H7 (cell line): ENCODE data around the gene FAM53B. TPM values are rescaled to one million over a fixed set of nuclear protein-coding genes. Genes with fewer than 3 reads are reported as not detected.

Source experiments
- DNase-seq: peaks from one replicate; pipeline ENCODE4 v3.0.0; 2012
- H3K27me3 ChIP-seq: 2 replicates; pipeline ENCODE4 v1.6.0; 2011; ENCODE audit warnings: mild to moderate bottlenecking, low read length; ENCODE audit not compliant: control insufficient read depth, insufficient read depth
- H3K36me3 ChIP-seq: replicated peaks from 2 replicates; pipeline ENCODE4 v1.5.1; 2011; ENCODE audit warnings: low read length; ENCODE audit not compliant: control insufficient read depth, insufficient read depth
- H3K4me3 ChIP-seq: 2 replicates; pipeline ENCODE4 v1.5.1; 2011; ENCODE audit warnings: low read depth, mild to moderate bottlenecking, control low read depth, low read length, moderate library complexity; ENCODE audit not compliant: insufficient read depth
- total RNA-seq: library from RNA; depleted of rRNA; stranded (reverse); fragments of >200 nt; shearing (Covaris generic); gene quantifications from 2 replicates; pipeline ENCODE4 v1.2.3, GENCODE V29; 2014

The FAM53B gene
- total RNA-seq, 1 experiment from 2014 or later, result 37.4 TPM

DNA sequence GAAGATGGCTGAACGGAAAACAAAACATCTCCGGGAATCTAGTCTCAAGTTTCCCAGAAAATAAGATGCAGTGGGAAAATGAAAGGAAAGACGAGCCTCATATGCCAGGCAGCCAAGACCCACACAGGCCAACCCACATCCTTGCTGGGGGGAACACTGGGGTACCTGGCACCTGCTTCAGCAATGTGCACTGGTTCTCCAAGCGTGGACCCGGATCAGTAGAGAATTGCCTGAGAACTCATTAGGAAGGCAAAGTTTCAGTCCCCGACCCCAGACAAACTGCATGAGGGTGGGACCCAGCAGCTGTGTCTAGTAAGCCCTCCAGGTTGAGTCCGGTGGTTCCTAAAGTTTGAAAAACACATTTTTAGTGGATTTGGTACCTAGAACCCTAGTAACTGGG is 18.4 kb downstream of the FAM53B start:
- no peak for DNase-seq
- H3K36me3 ChIP-seq, result no peaks in the 10 kb centered on the region
- H3K27me3 ChIP-seq, result no peaks in the 10 kb centered on the region
- no peak overlapping the region for H3K4me3 ChIP-seq

DNA sequence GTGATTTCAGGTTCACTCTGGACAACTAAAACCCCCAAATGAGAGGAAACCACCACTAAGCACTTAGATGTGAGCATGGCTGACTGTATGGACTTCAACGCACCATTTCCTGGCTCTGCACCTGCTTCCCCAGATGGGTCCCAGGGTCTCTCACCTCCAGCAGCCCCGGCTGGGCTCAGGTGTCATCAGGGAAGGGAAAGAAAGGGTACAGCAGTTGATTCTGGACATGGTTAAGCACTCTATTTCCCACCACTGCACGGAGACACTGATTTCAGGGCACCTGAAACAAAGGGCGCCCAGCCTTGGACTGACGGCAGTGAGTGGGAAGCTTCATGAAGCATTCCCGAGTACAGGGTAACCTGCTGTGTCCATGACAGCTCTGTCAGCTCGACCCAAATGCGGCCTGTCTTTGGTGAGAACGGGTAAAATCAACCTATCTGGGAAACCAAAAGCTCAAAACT is 19.0 kb downstream of the FAM53B start:
- H3K36me3 ChIP-seq, result no peaks in the 10 kb centered on the region

DNA sequence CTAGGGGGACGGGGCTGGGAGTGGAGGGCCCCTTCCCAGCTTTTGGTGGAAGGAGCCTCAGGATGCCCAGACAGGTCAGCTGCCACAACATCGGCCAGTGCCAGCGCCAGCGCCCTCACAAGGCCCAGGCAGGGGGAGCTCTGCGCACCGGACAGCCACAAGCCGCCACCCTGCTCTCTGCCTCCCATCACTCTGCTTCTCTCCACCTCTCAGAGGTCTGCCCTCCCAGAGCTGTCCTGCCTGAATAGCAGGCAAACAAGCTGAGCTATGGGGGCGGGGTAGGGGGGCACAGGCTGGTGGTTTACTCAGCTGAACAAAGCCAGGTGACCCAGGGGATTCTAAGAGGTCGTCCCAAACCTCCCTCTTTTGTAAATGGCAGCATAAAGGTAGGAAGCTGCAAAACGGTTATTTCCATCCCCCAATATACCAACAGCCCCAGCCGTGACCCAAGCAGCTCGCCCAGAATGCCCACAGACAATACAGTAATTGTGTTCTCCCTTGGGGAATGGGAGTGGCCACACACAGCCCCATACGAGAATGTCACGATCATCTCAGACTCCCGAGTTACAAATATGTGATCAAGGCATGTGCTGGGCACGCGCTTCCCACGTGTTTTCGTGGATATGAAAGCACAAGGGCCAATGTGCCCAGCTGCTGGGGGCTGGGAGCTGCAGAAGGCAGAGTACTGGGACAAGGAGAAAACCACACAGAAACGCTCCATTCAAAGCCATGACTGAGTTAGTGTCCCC is 19.7 kb downstream of the FAM53B start:
- H3K36me3 ChIP-seq, result no peaks in the 10 kb centered on the region
- H3K4me3 ChIP-seq, result no peak overlapping the region
- H3K27me3 ChIP-seq, result no peaks in the 10 kb centered on the region
- no peak for DNase-seq

More for the DNA sequence above, 19.0 kb downstream of the FAM53B start:
- no peak for DNase-seq
- Histone ChIP-seq H3K27me3 (no peaks in the 10 kb centered on the region), H3K4me3 (no peak overlapping the region)

DNA sequence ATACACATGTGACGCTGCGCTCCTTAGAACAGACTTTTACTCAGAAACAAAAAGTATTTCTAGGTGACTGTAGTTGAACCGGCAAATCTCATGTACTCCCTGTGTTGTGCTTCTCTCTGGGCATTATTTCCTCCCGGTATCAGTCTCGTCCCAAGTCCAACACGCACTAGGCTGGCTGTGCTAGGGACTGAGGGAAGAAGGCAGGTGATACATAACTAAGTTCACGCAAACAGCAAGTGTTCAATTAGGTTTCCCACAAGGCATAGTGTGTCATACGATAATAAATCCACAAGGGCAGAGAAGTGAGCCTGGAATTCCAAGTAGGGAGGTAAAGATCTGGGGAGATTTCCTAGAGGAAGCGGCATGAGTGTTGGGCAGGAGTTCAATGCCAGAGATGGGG is 20.4 kb downstream of the FAM53B start:
- H3K36me3 ChIP-seq, result no peaks in the 10 kb centered on the region
- DNase-seq, result no peak
- H3K27me3 ChIP-seq, result no peaks in the 10 kb centered on the region
- no peak overlapping the region for H3K4me3 ChIP-seq

DNA sequence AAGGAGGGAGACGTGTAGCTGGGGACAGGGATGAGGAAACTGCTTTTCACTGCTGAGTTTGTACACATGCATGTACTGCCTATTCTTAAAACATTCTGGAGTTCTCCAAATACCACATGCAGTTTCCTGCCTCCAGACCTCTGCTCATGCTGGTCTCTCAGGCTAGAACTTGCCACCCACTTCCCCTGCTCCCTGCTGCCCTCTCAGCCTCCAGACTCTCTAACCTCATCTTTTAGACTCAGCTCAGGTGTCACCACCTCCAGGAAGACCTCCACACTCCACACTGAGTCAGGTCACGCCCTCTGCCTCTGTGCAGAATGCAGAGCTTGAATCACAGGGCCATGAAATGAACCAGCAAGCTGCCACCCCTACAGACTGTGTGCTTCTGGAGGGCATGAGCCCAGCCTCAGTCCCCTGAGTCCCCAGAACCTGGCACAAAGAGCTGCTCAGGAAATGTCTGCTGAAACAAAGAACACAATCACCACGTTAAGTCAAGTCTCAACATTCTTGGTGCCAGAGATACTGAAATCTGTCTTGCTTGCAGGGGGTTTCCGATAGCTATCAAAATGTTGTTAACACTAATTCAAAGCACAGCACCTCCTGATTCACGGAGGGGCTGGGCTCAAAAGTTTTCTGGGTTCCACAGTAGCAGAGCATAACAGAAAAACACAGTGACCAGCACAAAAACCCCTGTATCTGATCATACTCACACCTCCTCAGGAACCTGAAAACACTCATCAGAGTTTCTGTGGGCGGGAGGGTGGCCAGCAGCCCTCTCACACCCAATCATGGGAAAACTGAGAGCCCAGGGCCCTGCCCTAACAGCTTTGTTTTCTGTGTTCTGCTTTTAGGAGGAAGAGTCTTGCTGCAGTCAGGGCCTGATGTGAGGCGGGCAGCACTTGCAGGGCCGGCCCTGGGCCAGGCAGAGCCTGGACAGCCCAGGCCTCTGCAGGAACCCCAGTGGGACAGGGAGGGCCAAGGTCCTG is 21.1 kb downstream of the FAM53B start:
- no peaks in the 10 kb centered on the region for H3K36me3 ChIP-seq
- H3K4me3 ChIP-seq, result no peak overlapping the region
- no peak for DNase-seq
- no peaks in the 10 kb centered on the region for H3K27me3 ChIP-seq

DNA sequence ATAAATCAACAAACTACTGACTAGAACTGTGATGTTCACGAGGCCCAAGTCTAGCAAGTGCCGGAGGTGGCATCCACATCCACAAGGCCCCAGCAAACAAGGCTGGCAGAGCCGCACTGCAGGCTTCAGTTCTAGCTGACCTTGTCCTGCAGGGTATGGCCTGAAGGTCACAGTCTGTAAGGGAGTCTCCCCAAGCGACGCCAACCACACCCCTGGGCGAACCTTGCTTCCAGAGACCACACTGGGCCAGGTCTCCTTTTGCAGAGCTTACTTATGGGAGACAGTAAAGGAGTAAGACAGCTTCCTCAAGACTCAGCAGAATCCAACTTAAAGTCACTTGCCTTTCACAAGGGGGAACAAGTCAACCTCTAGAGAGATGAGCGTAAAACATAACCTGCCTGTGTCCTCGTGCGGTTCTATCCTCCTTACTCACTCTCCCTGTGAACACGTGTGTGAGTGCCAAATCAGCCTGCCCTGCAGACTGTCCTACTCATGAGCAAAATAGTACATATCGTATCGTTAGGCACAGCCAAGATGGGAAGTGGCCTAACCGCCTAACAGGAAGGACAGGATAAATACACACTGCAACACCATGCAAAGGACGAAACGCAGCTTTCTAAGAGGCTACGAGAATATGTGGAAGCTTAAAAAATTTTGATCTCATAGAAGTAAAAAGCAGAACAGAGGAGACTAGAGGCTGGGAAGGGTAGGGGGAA is 22.7 kb downstream of the FAM53B start:
- no peaks in the 10 kb centered on the region for H3K36me3 ChIP-seq
- H3K27me3 ChIP-seq, result no peaks in the 10 kb centered on the region
- no peak for DNase-seq
- no peak overlapping the region for H3K4me3 ChIP-seq

DNA sequence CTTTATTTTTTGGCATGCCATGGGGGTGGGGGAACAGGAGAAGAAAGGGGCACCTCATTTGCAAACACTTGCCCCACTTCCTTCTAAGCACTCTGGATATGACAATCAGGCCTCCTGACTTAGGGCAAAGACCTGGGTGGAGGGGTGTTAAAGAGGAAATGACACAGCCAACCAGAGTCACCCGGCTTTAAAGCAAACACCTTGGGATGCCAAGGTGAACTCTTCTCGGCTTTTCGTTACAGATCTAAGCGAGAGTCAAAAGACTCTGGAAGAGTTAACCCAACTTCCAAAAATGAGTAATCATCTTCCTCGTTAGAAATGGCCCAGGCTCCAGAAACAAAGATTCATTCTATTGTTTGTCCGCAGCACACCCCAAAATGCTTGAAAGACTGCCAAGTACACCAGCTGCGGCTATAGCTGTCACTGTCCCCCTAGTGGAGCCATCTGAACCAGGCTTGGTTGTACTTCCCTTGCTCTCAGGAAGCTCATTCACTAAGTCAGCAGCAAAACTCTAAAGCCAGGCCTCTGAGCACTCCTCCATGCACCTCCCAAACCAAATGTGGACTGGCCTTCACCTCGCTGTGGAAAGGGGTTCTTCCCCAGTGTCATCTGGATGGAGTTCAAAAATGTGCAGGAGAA is 24.8 kb downstream of the FAM53B start:
- Histone ChIP-seq H3K4me3 (no peak overlapping the region), H3K27me3 (no peaks in the 10 kb centered on the region), H3K36me3 (no peaks in the 10 kb centered on the region)
- peak; percentile 71 for DNase-seq

DNA sequence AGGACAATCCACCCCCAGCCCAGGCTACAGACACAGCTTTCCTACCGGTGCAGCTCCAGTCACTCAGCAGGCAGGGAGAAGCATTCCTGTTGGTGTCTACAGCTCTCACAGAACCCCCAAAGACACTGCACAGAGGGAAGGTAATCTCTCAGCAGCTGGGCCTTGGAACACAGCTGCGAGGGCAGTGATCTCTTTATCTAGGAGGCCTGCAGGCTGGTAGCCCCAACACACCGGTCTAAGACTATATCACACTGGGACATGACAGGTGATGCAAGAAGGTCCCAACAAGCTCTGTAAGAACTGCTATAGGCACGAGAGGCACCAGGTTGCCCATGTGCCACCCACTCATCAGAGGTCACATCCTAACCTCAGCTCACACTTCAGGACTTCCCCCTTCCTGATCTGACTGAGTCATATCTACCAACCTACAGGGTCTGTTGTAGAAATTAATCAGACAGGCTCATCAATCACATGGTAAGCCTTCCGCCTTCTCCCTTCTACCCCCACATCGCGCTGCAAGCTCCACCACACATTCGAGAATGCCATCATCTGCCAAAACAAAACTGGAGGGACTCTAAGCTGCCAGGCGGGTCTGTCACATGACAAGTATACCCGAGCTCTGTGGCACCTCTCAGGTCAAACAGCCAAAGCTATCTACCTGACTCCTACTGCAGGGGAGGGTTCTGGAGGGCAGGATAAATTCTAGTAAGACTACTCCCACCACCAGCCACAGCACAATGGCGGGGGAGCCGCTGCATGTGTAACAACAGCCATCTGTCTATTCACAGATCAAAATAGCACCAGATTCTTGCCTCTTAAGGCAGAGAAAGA is 26.1 kb downstream of the FAM53B start:
- Histone ChIP-seq H3K36me3 (no peaks in the 10 kb centered on the region), H3K27me3 (no peaks in the 10 kb centered on the region), H3K4me3 (no peak overlapping the region)
- no peak for DNase-seq

DNA sequence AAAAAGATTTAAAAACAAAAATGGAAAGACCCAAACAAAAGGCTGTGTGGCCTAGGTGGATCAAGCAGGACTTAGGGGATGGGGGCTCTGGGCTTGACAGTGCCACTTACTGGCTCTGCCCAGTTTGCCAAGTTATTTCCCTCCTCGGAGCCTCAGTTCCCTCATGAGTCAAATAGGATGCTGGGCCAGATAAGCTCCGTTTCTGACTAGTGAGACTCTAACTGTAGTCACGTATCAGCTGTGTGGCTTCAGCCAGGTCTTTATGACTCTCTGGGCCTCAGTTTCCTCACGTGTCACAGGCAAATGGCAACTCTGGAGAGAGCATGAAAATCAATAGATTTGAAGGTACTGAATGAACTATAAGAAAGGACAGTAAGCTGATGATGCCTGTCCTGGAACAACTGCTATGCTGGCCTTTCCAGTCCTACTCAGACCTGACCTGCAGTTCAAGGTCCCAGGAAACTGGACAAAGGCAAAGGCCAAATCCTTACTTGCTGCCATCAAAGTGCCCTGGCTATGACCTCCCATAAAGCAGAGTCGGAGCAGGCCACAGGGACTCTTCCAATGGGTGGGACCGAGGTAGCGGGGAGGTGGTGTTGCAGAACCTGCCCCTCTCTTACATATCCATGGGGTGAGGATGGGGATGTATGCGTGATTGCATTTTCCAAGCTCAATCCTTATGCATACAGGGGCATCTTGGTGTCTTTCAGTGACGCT is 27.0 kb downstream of the FAM53B start:
- Histone ChIP-seq H3K36me3 (no peaks in the 10 kb centered on the region), H3K27me3 (no peaks in the 10 kb centered on the region), H3K4me3 (no peak overlapping the region)
- DNase-seq, result no peak

DNA sequence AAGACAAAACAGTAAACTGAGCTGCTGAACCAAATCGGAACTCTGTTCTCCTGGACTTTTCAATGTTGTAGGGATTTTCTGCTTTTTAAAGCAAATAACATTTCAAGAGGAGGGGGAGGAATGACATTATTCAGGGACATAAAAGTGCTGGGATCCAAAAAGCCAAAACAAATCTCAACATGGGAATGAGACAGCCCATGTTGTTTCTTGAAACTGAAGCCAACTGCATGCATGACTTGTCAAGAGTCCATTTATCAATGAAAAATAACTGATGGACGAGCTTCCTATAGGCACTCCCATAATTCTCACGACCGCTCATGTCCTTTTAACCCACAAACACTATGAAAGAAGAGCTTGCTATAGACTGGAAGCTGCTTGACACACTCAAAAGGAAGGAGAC is 27.8 kb downstream of the FAM53B start:
- Histone ChIP-seq H3K4me3 (no peak overlapping the region), H3K36me3 (no peaks in the 10 kb centered on the region), H3K27me3 (no peaks in the 10 kb centered on the region)
- DNase-seq, result no peak

DNA sequence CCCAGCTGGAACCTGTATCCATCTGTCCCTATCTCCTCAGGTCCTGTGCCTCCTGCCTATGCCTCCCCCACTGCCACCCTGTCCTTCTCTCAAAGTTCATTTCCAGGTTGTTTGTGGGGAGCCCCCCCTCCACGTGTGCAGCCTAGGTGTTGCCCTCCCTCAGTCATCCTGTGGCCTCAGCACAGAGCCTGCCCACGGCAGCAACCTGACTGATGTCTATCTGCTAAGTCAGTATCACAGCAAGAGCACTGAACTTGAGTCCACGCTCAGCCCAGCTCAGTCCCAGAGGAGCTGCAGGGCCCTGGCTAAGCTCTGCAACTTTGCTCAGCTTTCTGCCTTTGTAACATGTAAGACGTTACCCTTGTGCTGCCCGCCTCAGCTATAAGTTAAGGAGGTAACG is 28.7 kb downstream of the FAM53B start:
- no peak for DNase-seq
- no peak overlapping the region for H3K4me3 ChIP-seq
- H3K27me3 ChIP-seq, result no peaks in the 10 kb centered on the region
- no peaks in the 10 kb centered on the region for H3K36me3 ChIP-seq

DNA sequence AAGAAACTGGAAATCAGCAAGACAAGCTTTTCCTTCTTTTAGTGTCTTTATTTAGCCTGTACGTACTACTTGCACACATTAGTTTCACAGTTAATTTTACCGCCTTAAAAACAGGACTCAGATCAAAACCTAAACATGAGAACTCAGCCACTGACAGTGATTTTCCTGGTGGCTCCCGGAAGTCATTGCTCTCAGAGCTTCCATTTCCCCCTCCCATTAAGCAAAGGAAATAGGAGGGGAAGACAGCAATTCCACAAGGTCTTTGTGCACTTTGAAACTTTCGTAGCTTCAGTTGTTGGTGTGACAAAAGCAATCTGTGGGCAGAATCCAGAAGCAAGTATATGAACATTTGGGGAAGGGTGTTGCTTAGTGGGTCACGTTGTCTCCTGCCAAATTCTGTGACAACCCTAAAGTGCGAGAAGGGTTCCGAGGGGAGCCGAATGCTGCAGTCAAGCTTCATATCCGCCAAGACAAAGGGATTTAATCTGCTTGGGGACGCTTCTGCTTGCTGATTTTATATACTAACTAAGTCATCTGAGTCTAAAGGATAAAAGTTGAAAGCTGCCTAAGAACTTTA is 30.4 kb downstream of the FAM53B start:
- Histone ChIP-seq H3K36me3 (no peaks in the 10 kb centered on the region), H3K27me3 (no peaks in the 10 kb centered on the region), H3K4me3 (no peak overlapping the region)
- no peak for DNase-seq
